PFSK-1 (cell line): ENCODE data around the gene ZNF70.

ENCODE experiments used
- FOXP2 ChIP-seq: optimal IDR thresholded peaks from 2 replicates; pipeline ENCODE3; 2011; ENCODE audit warnings: borderline replicate concordance, control low read depth, inconsistent platforms; ENCODE audit not compliant: insufficient read depth; ENCODE audit errors: extremely low read length, extremely low read depth
- POLR2AphosphoS5 ChIP-seq: IDR thresholded peaks from 2 replicates; pipeline ENCODE4 v1.6.1; 2012; ENCODE audit warnings: low read depth, mild to moderate bottlenecking, control low read depth, low read length, moderate library complexity
- SIN3A ChIP-seq: IDR thresholded peaks from 2 replicates; pipeline ENCODE4 v1.6.1; 2012; ENCODE audit warnings: mild to moderate bottlenecking, low read length, moderate library complexity, borderline replicate concordance; ENCODE audit not compliant: insufficient read depth
- TAF1 ChIP-seq: IDR thresholded peaks from 2 replicates; pipeline ENCODE4 v1.6.1; 2012; ENCODE audit warnings: low read length, control low read depth, borderline replicate concordance; ENCODE audit not compliant: insufficient read depth
- TF ChIP-seq, protein P1 (sequence below), 2 experiments: IDR thresholded peaks; 2 replicates each; pipeline versions ENCODE4 v1.6.1 to v1.8.0; 2011 to 2012; ENCODE audit warnings: low read depth in 2 of 2, low read length in 2 of 2, control low read depth in 1 of 2, inconsistent platforms in 1 of 2, mild to moderate bottlenecking in 1 of 2, moderate library complexity in 1 of 2; ENCODE audit not compliant: insufficient read depth in 1 of 2

ZNF70 gene

DNA sequence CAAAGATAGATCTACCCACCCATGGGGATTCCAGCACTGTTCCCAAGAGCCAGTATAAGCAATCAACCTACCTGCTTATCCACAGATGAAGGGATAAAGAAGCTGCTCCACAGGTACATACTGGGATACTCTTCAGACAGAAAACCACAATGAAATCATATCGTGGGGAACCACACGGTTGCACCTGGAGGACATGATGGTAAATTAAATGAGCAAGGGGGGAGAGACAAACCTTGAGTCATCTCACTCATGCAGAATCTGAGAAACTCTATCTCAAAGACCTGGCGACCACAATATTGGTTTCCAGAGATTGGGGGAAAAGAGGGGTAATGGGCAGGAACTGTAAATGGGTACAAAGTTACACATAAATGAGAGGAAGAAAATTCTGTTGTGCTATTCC is 45.6 kb downstream of the ZNF70 start:
- TF ChIP-seq TAF1 (no peak), POLR2AphosphoS5 (no peak), FOXP2 (no peak), SIN3A (no peak)
- TF ChIP-seq, protein P1, sequence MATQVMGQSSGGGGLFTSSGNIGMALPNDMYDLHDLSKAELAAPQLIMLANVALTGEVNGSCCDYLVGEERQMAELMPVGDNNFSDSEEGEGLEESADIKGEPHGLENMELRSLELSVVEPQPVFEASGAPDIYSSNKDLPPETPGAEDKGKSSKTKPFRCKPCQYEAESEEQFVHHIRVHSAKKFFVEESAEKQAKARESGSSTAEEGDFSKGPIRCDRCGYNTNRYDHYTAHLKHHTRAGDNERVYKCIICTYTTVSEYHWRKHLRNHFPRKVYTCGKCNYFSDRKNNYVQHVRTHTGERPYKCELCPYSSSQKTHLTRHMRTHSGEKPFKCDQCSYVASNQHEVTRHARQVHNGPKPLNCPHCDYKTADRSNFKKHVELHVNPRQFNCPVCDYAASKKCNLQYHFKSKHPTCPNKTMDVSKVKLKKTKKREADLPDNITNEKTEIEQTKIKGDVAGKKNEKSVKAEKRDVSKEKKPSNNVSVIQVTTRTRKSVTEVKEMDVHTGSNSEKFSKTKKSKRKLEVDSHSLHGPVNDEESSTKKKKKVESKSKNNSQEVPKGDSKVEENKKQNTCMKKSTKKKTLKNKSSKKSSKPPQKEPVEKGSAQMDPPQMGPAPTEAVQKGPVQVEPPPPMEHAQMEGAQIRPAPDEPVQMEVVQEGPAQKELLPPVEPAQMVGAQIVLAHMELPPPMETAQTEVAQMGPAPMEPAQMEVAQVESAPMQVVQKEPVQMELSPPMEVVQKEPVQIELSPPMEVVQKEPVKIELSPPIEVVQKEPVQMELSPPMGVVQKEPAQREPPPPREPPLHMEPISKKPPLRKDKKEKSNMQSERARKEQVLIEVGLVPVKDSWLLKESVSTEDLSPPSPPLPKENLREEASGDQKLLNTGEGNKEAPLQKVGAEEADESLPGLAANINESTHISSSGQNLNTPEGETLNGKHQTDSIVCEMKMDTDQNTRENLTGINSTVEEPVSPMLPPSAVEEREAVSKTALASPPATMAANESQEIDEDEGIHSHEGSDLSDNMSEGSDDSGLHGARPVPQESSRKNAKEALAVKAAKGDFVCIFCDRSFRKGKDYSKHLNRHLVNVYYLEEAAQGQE (IDR thresholded peaks at IDR 0.05; ENCODE audit: insufficient read depth in 1 of 2, low read depth in 2 of 2, low read length in 2 of 2) = no peak

GRCh38 chr22:23704829-23705228 is 46.1 kb downstream of the ZNF70 start:
- TF ChIP-seq POLR2AphosphoS5 (no peak), FOXP2 (no peak), SIN3A (no peak), TAF1 (no peak)
- TF ChIP-seq, protein P1 (IDR thresholded peaks at IDR 0.05; ENCODE audit: insufficient read depth in 1 of 2, low read depth in 2 of 2, low read length in 2 of 2) = no peak

DNA sequence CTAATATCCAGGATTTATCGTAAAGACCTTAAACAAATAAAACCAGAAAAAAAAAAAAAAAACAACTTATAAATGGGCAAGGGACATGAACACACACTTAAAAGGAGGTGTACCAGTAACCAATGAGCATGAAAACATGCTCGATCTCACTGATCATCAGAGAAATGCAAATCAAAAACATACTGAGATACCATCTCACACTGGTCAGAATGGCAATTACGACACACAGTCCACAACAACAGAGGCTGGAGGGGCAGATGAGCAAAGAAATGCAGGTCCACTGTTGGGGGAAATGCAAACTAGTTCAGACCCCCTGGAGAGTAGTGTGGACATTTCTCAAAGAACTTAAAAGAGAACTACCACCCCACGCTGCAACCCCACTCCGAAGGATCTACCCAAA is 46.9 kb downstream of the ZNF70 start:
- no peak for TF ChIP-seq SIN3A
- TF ChIP-seq TAF1 = no peak
- no peak for TF ChIP-seq FOXP2
- no peak for TF ChIP-seq POLR2AphosphoS5
- TF ChIP-seq, protein P1 (IDR thresholded peaks at IDR 0.05; ENCODE audit: insufficient read depth in 1 of 2, low read depth in 2 of 2, low read length in 2 of 2) = no peak

GRCh38 chr22:23700706-23701105 is 50.2 kb downstream of the ZNF70 start:
- TF ChIP-seq TAF1 (no peak), POLR2AphosphoS5 (no peak), SIN3A (no peak), FOXP2 (no peak)
- TF ChIP-seq, protein P1 (IDR thresholded peaks at IDR 0.05; ENCODE audit: insufficient read depth in 1 of 2, low read depth in 2 of 2, low read length in 2 of 2) = no peak

GRCh38 chr22:23698673-23699235 is 52.2 kb downstream of the ZNF70 start:
- no peak for TF ChIP-seq TAF1
- no peak for TF ChIP-seq POLR2AphosphoS5
- TF ChIP-seq, protein P1 (IDR thresholded peaks at IDR 0.05; ENCODE audit: insufficient read depth in 1 of 2, low read depth in 2 of 2, low read length in 2 of 2) = no peak
- TF ChIP-seq FOXP2 = no peak
- TF ChIP-seq SIN3A = no peak
